ENCODE results near the gene CIT. TPM values are rescaled to one million over a fixed set of nuclear protein-coding genes. Genes with fewer than 3 reads are reported as not detected.

Gene CIT
- total and polyA plus RNA-seq, 7 donors: 1.2 to 9.2 (median 5.4) TPM

DNA sequence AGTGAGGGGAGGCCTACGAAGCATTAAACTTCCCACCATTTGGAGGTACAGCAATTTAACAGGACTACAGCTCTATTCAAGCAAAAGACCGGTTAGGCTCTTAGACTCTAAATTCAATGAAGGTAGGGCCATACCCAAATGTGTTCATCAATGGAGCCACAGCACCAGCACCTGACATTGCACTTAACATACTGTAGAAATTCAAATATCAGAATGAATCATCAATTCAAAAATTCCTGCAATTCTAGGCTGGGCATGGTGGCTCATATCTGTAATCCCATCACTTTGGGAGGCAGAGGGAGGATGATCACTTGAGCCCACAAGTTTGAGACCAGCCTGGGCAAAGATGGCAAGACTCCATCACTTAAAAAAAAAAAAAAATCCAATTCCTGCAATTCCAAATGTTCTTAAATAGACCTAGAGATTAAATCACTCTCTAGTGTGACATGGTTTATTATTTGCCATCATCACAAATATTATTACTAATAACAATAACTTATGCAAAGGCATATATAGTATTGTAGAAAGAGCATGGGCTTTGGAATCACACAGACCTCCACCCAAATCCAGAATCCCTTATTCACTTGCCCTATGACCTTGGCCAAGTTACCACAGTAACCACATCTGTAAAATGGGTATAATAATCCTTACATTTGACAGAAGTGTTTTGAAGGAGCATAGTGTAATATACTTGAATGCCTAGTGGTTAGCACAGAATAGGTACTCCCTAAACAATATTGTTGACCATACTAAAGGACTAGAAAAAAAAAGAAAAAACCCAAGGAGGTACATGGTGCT lies 59.4 kb downstream of the CIT start:
- 97 to 98% methylated on average over 2 of the region's 2 CpGs for WGBS, 2 donors

DNA sequence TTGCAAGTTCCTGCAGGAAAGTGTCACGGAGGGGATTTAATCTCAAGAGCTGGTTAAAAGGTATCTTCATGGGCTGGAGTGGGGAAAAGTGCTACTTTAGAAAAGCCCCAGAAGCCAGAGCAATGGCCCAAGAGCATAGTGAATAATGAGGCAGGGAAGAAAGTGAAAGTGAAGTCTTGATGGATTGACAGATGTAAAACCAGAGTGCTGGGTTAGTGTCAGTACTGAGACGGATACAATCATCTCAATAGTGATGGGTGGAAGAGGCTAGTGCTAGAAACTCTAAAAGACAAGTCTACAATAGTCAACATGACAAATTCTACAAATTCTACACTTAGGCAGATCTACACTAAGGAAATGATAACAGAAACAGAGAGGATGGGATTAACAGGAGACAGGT lies 68.1 kb downstream of the CIT start:
- no peak for TF ChIP-seq EP300 (IDR thresholded peaks at IDR 0.05)
- TF ChIP-seq POLR2AphosphoS5 (IDR thresholded peaks at IDR 0.05): no peak
- no peak for TF ChIP-seq POLR2A (IDR thresholded peaks at IDR 0.05)
- TF ChIP-seq, protein P1, sequence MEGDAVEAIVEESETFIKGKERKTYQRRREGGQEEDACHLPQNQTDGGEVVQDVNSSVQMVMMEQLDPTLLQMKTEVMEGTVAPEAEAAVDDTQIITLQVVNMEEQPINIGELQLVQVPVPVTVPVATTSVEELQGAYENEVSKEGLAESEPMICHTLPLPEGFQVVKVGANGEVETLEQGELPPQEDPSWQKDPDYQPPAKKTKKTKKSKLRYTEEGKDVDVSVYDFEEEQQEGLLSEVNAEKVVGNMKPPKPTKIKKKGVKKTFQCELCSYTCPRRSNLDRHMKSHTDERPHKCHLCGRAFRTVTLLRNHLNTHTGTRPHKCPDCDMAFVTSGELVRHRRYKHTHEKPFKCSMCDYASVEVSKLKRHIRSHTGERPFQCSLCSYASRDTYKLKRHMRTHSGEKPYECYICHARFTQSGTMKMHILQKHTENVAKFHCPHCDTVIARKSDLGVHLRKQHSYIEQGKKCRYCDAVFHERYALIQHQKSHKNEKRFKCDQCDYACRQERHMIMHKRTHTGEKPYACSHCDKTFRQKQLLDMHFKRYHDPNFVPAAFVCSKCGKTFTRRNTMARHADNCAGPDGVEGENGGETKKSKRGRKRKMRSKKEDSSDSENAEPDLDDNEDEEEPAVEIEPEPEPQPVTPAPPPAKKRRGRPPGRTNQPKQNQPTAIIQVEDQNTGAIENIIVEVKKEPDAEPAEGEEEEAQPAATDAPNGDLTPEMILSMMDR (IDR thresholded peaks at IDR 0.05): no peak

More for the DNA sequence above, 59.4 kb downstream of the CIT start:
- Histone ChIP-seq H3K27ac (no peak overlapping the region), H3K4me1 (no peaks in the 10 kb centered on the region), H3K27me3 (no peaks in the 10 kb centered on the region), H3K36me3 (no peaks in the 10 kb centered on the region), H3K4me3 (no peak overlapping the region), H3K9me3 (no peaks in the 10 kb centered on the region)
- DNase-seq: no peak
- intact Hi-C loops (cut with DNase I): no loop called here
- no peak for TF ChIP-seq POLR2A (IDR thresholded peaks at IDR 0.05)

DNA sequence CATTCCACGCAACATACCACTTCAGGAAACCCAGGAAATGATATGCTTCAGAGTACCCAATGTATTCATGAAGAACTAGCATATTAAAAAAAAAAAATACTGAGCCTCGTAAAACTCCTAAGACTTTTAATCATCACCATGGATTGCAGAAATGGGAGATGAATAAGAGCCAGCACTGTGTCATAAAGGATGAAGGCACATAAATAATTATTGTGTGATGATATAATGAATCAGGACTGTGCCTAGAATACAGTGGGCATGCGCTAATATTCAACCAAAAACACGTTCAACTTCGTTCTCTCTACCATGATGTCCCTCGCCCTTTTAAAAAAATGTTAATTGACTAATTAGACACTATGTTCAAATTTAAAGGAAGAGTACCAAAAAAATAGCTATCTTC lies 68.7 kb downstream of the CIT start:
- Histone ChIP-seq H3K4me3 (no peak overlapping the region), H3K27me3 (peaks cover 0 to 10% (median 6%) of the 10 kb centered on the region in 3 donors), H3K4me1 (peaks cover 0 to 14% (median 12%) of the 10 kb centered on the region in 4 donors), H3K27ac (no peak overlapping the region), H3K36me3 (no peaks in the 10 kb centered on the region), H3K9me3 (no peaks in the 10 kb centered on the region)
- TF ChIP-seq POLR2AphosphoS5 (IDR thresholded peaks at IDR 0.05) (no peak), EP300 (IDR thresholded peaks at IDR 0.05) (no peak), POLR2A (IDR thresholded peaks at IDR 0.05) (no peak)
- TF ChIP-seq, protein P1 (IDR thresholded peaks at IDR 0.05): no peak
- WGBS, 2 donors: 95 to 97% methylated on average over 6 of the region's 6 CpGs
- intact Hi-C loops (cut with DNase I): no loop called here
- DNase-seq: no peak

More for the DNA sequence above, 68.1 kb downstream of the CIT start:
- Histone ChIP-seq H3K27ac (no peak overlapping the region), H3K36me3 (no peaks in the 10 kb centered on the region), H3K9me3 (no peaks in the 10 kb centered on the region), H3K4me1 (peaks cover 0 to 9% (median 7%) of the 10 kb centered on the region in 4 donors), H3K27me3 (peaks cover 0 to 10% (median 6%) of the 10 kb centered on the region in 3 donors), H3K4me3 (no peak overlapping the region)
- intact Hi-C loops (cut with DNase I): no loop called here
- DNase-seq: no peak
- WGBS, 2 donors: 89 to 90% methylated on average over 2 of the region's 2 CpGs

DNA sequence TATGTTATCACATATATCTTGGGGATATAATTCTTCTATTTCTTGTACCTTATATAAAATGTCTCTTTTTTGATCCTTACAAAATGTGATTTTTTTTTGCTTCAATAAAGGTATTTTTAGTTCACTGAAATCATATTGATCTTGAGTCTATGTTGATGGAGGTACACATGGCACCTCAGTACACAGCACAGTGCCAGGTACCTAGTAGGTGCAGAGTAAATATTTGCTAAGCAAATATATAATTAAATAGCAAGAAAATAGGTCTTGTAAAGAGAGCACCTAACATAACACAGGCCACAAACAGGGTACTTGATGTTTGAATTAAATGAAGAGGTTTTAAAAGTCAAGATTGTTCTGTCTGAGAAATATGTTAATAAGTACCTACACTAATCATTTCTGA lies 69.7 kb downstream of the CIT start:
- no peak for TF ChIP-seq EP300 (IDR thresholded peaks at IDR 0.05)
- no peak for TF ChIP-seq POLR2AphosphoS5 (IDR thresholded peaks at IDR 0.05)
- TF ChIP-seq, protein P1 (IDR thresholded peaks at IDR 0.05): no peak
- no peak for TF ChIP-seq POLR2A (IDR thresholded peaks at IDR 0.05)
- peaks cover 0 to 10% (median 6%) of the 10 kb centered on the region in 3 donors for H3K27me3 ChIP-seq

DNA sequence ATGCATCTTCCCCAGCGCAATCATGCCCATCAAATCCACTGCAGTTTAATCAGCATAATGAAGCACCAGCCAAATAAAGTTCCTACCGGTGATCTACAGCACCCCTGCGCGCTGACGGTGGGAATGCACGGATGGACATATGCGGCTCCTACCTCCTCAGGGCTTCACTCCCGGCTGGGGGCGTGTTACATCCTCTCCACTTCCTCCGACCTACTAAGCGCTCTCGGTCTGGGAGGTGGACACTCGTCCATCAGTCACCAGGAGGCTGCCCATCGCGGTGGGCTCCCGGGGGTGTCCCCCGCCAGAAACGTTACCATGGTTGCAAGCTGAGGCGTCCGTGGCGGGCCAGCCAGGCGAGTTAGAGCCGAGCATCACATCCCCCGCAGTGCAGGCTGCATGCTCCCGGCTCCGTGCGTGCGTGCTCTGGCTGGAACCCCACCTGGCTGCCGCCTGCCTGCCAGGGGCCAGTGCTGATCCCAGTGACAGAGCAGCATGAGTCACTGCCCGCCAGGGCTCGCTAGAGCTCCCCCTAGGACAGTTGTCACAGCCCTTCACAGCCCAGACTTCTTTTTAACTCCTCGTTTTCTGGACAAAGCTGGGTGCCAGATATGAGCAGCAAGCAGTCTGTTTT lies 73.0 kb downstream of the CIT start:
- Histone ChIP-seq H3K36me3 (no peaks in the 10 kb centered on the region), H3K27ac (peak overlapping the region in 1 of 4 donors; percentile 8), H3K4me3 (peak overlapping the region in 3 of 4 donors; percentile 29 to 45 (median 36)), H3K9me3 (no peaks in the 10 kb centered on the region), H3K27me3 (peaks cover 0 to 10% (median 6%) of the 10 kb centered on the region in 3 donors), H3K4me1 (peaks cover 0 to 25% (median 24%) of the 10 kb centered on the region in 4 donors)
- intact Hi-C loops (cut with DNase I): no loop called here
- 69 to 82% methylated on average over 32 of the region's 32 CpGs for WGBS, 2 donors
- peak; percentile 71 for DNase-seq
- TF ChIP-seq EP300 (IDR thresholded peaks at IDR 0.05) (no peak), POLR2AphosphoS5 (IDR thresholded peaks at IDR 0.05) (no peak), POLR2A (IDR thresholded peaks at IDR 0.05) (no peak)
- TF ChIP-seq, protein P1 (IDR thresholded peaks at IDR 0.05): no peak

More for the DNA sequence above, 69.7 kb downstream of the CIT start:
- H3K36me3 ChIP-seq: no peaks in the 10 kb centered on the region
- no peak overlapping the region for H3K27ac ChIP-seq
- H3K4me3 ChIP-seq: no peak overlapping the region
- H3K9me3 ChIP-seq: no peaks in the 10 kb centered on the region
- no peak for DNase-seq
- intact Hi-C loops (cut with DNase I): no loop called here
- H3K4me1 ChIP-seq: peaks cover 0 to 24% (median 22%) of the 10 kb centered on the region in 4 donors

All from sigmoid colon (tissue), 7 donors.